Progenitor cell of endocrine pancreas (in vitro differentiated cells): ENCODE results near the gene ANKS1B. TPM values are rescaled to one million over a fixed set of nuclear protein-coding genes. Genes with fewer than 3 reads are reported as not detected.
"Not testable (repeated sequence)": the region's sequence is repeated elsewhere in the genome, so short reads cannot be mapped to it uniquely, and the experiment has no call there.

Experiments used
- DNase-seq: peaks from one replicate; pipeline ENCODE4 v3.0.0; 2021; ENCODE audit warnings: low spot score; ENCODE audit not compliant: unreplicated experiment
- H3K27ac Mint-ChIP-seq: 2 replicates; pipeline ENCODE4 v1.8.0; 2021; ENCODE audit warnings: mild to moderate bottlenecking, moderate library complexity, mixed read lengths
- H3K27me3 Mint-ChIP-seq: 2 replicates; pipeline ENCODE4 v1.8.0; 2021; ENCODE audit warnings: mixed read lengths
- H3K36me3 Mint-ChIP-seq: 2 replicates; pipeline ENCODE4 v1.8.0; 2022; ENCODE audit warnings: mixed read lengths; ENCODE audit not compliant: insufficient read depth
- H3K4me1 Mint-ChIP-seq: 2 replicates; pipeline ENCODE4 v1.8.0; 2021; ENCODE audit warnings: low read depth, mixed read lengths
- H3K4me3 Mint-ChIP-seq: 2 replicates; pipeline ENCODE4 v1.8.0; 2021; ENCODE audit warnings: low read depth, mild to moderate bottlenecking, moderate library complexity, mixed read lengths
- H3K9me3 Mint-ChIP-seq: 2 replicates; pipeline ENCODE4 v1.8.0; 2021; ENCODE audit warnings: low read depth, mixed read lengths
- CTCF ChIP-seq: fragments of 200-600 bp; sonication (generic); IDR thresholded peaks from one replicate; pipeline ENCODE4 v1.5.0; 2021; ENCODE audit warnings: antibody characterized with exemption, mild to moderate bottlenecking; ENCODE audit not compliant: unreplicated experiment
- total RNA-seq: library from RNA; stranded (reverse); gene quantifications from 2 replicates; pipeline ENCODE4 v1.2.1, GENCODE V29; 2021

ANKS1B gene
- total RNA-seq, 1 donor from 2014 or later, result 10.1 TPM

- H3K4me1 Mint-ChIP-seq, result no peaks in the 10 kb centered on the region
- peaks cover 3% of the 10 kb centered on the region for H3K9me3 Mint-ChIP-seq
- no peak for DNase-seq
- no peak for TF ChIP-seq CTCF
- no peak overlapping the region for H3K27ac Mint-ChIP-seq
- no peaks in the 10 kb centered on the region for H3K27me3 Mint-ChIP-seq
- H3K36me3 Mint-ChIP-seq, result no peaks in the 10 kb centered on the region
- no peak overlapping the region for H3K4me3 Mint-ChIP-seq
Observed at GRCh38 chr12:99036566-99036965, 948.2 kb downstream of the ANKS1B start.

- no peak overlapping the region for H3K4me3 Mint-ChIP-seq
- TF ChIP-seq CTCF, result no peak
- H3K36me3 Mint-ChIP-seq, result no peaks in the 10 kb centered on the region
- H3K9me3 Mint-ChIP-seq, result peaks cover 3% of the 10 kb centered on the region
- no peaks in the 10 kb centered on the region for H3K27me3 Mint-ChIP-seq
- H3K4me1 Mint-ChIP-seq, result no peaks in the 10 kb centered on the region
- no peak for DNase-seq
- no peak overlapping the region for H3K27ac Mint-ChIP-seq
Observed at GRCh38 chr12:99035803-99036202, 948.9 kb downstream of the ANKS1B start.

DNA sequence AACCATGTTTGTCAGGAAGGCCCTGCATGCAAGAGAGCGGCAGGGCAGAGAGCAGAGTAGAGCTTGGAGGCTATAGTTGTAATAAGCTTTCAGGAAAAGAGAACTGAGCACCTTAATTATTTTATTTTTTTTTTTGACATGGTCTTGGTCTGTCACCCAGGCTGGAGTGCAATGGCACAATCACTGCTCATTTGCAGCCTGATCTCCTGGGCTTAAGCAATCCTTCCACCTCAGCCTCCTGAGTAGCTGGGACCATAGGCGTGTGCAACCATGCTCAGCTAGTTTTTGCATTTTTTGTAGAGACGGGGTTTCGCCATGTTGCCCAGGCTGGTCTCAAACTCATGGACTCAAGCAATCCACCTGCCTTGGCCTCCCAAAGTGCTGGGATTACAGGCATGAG, 950.5 kb downstream of the ANKS1B start:
- H3K4me1 Mint-ChIP-seq, result peaks cover 12% of the 10 kb centered on the region
- not testable (repeated sequence) for H3K27ac Mint-ChIP-seq, H3K9me3 Mint-ChIP-seq, H3K27me3 Mint-ChIP-seq, H3K4me3 Mint-ChIP-seq, H3K36me3 Mint-ChIP-seq, DNase-seq

GRCh38 chr12:99029511-99030271, 955.0 kb downstream of the ANKS1B start:
- no peaks in the 10 kb centered on the region for H3K27me3 Mint-ChIP-seq
- TF ChIP-seq CTCF, result no peak
- DNase-seq, result no peak

DNA sequence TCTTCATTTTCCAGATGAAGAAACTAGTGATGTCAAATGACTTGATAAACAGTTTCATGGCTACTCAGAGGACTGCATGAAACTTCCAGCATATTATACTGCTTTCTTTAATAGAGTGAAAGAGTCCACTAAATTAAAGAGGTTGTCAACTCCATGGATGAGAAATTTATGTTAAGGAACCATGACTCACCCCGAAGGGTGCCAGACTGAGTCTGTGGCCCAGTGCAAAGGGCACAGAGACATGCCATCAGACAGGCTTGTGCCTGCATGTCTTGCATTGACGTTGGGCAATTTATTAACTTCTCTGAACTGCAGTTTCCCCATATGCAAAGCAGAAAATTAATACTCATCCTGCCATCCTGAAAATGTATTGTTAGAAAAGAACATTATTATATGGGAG, 957.3 kb downstream of the ANKS1B start:
- H3K27ac Mint-ChIP-seq, result no peak overlapping the region

More at GRCh38 chr12:99029511-99030271, 955.0 kb downstream of the ANKS1B start:
- H3K4me1 Mint-ChIP-seq, result peaks cover 12% of the 10 kb centered on the region
- peak overlapping the region; percentile 23 for H3K4me3 Mint-ChIP-seq
- H3K9me3 Mint-ChIP-seq, result peaks cover 3% of the 10 kb centered on the region
- H3K27ac Mint-ChIP-seq, result peak overlapping the region; percentile 56
- no peaks in the 10 kb centered on the region for H3K36me3 Mint-ChIP-seq

More for the DNA sequence above, 957.3 kb downstream of the ANKS1B start:
- H3K9me3 Mint-ChIP-seq, result peaks cover 2% of the 10 kb centered on the region
- no peak for DNase-seq
- no peak overlapping the region for H3K4me3 Mint-ChIP-seq
- TF ChIP-seq CTCF, result no peak
- peaks cover 12% of the 10 kb centered on the region for H3K4me1 Mint-ChIP-seq
- H3K27me3 Mint-ChIP-seq, result no peaks in the 10 kb centered on the region
- H3K36me3 Mint-ChIP-seq, result no peaks in the 10 kb centered on the region
